NCI-H2227 (cell line): ENCODE results near the gene SRA1.
A peak's percentile ranks its signal among the peaks of the same experiment; 100 is the strongest.
"Not testable (repeated sequence)": the region's sequence is repeated elsewhere in the genome, so short reads cannot be mapped to it uniquely, and the experiment has no call there.

Source experiments
- DNase-seq: peaks from one replicate; lab custom pipeline; 2025; ENCODE audit not compliant: unreplicated experiment; lab: John Stamatoyannopoulos, UW

SRA1 gene

GRCh38 chr5:140557136-140557805 is at the start of gene SRA1:
Gene SRA1, minus strand, starts transcription at chr5:140557473. Its CDS starts 21 bp downstream, at chr5:140557452.
- DNase-seq = peak; percentile 92

DNA sequence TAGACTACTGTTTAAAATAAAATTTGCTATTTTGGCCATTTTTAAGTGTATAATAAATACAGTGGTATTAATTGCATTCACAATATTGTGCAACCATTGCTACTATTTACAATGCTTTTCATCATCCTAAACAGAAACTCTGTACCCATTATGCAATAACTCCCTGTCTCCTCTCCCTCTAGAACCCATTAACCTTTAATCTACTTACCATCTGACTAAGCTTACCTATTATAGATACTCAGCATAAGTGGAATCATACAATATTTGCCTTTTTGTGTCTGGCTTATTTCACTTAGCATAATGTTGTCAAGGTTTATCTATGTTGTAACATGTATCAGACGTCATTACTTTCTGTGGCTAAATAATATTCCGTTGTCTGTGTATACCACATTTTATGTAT is 49.8 kb upstream of the SRA1 start:
- DNase-seq = no peak

DNA sequence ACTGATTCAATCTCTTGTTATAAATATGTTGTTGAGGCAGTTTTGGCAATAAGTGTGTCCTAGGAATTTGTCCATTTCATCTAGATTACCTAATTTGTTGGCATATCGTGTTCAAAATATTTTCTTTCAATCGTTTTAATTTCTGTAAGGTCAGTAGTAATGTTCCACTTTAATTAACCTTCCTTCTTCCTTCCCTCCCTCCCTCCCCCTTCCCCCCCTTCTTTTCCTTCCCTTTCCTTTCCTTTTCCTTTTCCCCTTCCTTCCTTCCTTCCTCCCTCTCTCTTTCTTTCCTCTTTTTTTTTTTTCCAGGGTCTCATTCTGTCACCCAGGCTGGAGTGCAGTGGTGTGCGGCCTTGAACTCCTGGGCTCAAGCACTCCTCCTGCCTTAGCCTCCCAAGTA is 48.6 kb upstream of the SRA1 start:
- no peak for DNase-seq

- no peak for DNase-seq
Observed at GRCh38 chr5:140603734-140604133, 46.5 kb upstream of the SRA1 start.

- not testable (repeated sequence) for DNase-seq
Observed at GRCh38 chr5:140603446-140603698, 46.1 kb upstream of the SRA1 start.

DNA sequence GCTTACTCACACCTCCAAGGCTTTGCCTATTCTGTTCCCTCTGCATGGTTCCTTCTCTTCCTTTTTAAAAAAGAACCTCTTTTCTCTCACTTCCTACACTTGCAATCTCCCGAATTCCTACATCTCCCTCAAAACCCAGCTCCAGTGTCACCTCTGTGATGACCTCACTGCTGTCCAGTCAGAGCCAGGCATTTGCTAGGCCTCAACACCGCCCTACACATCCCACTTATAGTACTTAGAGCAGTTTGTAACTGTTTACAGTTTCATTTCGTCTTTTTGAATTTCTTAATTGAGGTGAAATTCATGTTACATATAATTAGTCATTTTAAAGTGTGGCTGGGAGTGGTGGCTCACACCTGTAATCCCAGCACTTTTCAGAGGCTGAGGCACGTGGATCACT is 44.9 kb upstream of the SRA1 start:
- DNase-seq = no peak

DNA sequence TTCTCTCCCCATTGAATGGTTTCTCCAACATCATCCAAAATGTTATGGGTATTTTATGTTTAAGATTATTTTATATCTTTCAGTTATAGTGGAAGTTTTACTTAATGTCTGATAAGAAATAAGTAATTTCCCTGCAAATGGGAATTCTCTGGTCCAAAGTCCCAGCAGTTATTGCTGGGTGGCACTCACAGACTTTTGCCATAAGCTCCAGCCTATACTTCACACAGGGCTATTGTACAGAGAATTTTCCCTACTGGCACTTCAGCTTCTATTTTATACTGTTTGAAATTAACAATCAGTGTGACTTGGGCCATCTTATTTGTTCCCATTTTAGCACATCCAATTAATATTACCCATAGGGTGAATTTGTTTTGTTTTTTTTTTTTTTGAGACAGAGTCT is 42.8 kb upstream of the SRA1 start:
- no peak for DNase-seq

DNA sequence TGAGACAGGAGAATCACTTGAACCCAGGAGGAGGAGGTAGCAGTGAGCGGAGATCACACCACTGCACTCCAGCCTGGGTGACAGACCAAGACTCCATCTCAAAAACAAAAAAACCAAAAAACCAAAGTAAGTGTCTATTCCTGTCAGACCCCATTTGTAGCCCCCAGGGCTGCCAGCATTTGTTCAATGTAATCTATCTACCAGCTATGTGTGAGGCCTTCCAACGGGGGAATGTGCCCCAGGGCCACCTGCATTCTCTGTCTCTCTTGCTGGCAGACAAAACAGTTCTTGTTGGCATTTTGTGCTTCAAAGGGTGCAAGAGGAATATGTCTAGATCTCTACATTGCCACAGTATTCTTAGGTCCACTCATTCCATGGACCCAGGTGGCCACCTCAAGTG is 41.6 kb upstream of the SRA1 start:
- DNase-seq = no peak

- no peak for DNase-seq
Observed at GRCh38 chr5:140596321-140596741, 39.1 kb upstream of the SRA1 start.

GRCh38 chr5:140595538-140596300 is 38.4 kb upstream of the SRA1 start:
- DNase-seq = no peak

- no peak for DNase-seq
Observed at GRCh38 chr5:140594169-140594568, 36.9 kb upstream of the SRA1 start.

DNA sequence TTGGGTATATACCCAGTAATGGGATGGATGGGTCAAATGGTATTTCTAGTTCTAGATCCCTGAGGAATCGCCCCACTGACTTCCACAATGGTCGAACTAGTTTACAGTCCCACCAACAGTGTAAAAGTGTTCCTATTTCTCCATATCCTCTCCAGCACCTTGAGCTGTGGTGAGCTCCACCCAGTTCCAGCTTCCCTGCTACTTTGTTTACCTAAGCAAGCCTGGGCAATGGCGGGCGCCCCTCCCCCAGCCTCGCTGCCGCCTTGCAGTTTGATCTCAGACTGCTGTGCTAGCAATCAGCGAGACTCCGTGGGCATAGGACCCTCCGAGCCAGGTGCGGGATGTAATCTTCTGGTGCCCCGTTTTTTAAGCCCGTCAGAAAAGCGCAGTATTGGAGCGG is 35.8 kb upstream of the SRA1 start:
- DNase-seq = not testable (repeated sequence)

GRCh38 chr5:140591747-140592372 is 34.6 kb upstream of the SRA1 start:
- DNase-seq = no peak

DNA sequence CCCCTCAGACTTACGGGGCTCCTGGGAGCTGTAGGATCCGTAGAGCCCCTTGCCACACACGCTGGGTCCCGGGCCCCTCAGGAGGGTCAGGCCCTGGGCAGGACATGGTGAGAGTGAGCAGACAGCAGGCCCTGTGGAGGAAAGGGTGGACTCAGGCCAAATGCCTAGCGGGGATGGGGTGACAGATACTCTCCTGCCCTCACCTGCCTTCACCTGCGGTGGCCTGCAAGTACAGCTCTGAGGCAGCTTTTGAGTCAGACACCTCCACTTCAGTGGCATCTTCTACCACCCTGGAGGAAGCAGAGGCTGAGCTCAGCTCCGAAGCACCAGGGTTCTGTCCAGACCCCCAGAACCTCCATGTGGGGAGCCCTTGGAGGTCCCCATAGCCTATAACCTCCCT is 33.6 kb upstream of the SRA1 start:
- no peak for DNase-seq

GRCh38 chr5:140588311-140589070 is 31.2 kb upstream of the SRA1 start:
- no peak for DNase-seq

GRCh38 chr5:140587495-140587894 is 30.2 kb upstream of the SRA1 start:
- no peak for DNase-seq

- not testable (repeated sequence) for DNase-seq
Observed at GRCh38 chr5:140579188-140579747, 22.0 kb upstream of the SRA1 start.

DNA sequence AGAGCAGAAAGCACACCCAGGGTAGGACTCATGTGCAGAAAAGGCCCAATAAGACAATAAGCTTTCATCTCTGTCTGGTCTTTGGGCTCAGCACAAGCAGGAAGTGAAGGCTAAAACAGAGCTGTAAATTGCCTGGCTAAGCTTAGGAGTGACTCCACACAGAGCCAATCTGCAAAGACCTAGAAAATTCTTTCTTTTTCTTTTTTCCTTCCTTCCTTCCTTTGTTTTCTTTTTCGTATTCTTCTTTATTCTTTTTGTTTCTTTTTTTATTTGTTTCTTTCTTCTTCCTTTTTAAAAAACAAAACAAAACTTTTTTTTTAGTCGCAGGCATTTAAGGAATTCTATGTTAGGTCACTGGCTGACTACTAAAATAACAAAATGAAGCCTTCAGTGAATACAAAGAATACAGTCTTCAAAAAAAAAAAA is 19.5 kb upstream of the SRA1 start:
- DNase-seq = no peak

GRCh38 chr5:140575309-140575708 is 18.0 kb upstream of the SRA1 start:
- no peak for DNase-seq

- no peak for DNase-seq
Observed at GRCh38 chr5:140574165-140574564, 16.9 kb upstream of the SRA1 start.

GRCh38 chr5:140573683-140574082 is 16.4 kb upstream of the SRA1 start:
- DNase-seq = no peak
